PFSK-1 (cell line): ENCODE results near the gene GOLT1B.

Experiments used
- FOXP2 ChIP-seq: optimal IDR thresholded peaks from 2 replicates; pipeline ENCODE3; 2011; ENCODE audit warnings: borderline replicate concordance, control low read depth, inconsistent platforms; ENCODE audit not compliant: insufficient read depth; ENCODE audit errors: extremely low read length, extremely low read depth
- POLR2AphosphoS5 ChIP-seq: IDR thresholded peaks from 2 replicates; pipeline ENCODE4 v1.6.1; 2012; ENCODE audit warnings: low read depth, mild to moderate bottlenecking, control low read depth, low read length, moderate library complexity
- REST ChIP-seq, 2 experiments: IDR thresholded peaks; 2 replicates each; pipeline versions ENCODE4 v1.6.1 to v1.8.0; 2011 to 2012; ENCODE audit warnings: low read depth in 2 of 2, low read length in 2 of 2, control low read depth in 1 of 2, inconsistent platforms in 1 of 2, mild to moderate bottlenecking in 1 of 2, moderate library complexity in 1 of 2; ENCODE audit not compliant: insufficient read depth in 1 of 2
- SIN3A ChIP-seq: IDR thresholded peaks from 2 replicates; pipeline ENCODE4 v1.6.1; 2012; ENCODE audit warnings: mild to moderate bottlenecking, low read length, moderate library complexity, borderline replicate concordance; ENCODE audit not compliant: insufficient read depth
- TAF1 ChIP-seq: IDR thresholded peaks from 2 replicates; pipeline ENCODE4 v1.6.1; 2012; ENCODE audit warnings: low read length, control low read depth, borderline replicate concordance; ENCODE audit not compliant: insufficient read depth

GOLT1B gene

GRCh38 chr12:21553329-21553675 lies 51.7 kb downstream of the GOLT1B start:
- TF ChIP-seq FOXP2 (no peak), POLR2AphosphoS5 (no peak), SIN3A (no peak), REST (IDR thresholded peaks at IDR 0.05; ENCODE audit: insufficient read depth in 1 of 2, low read depth in 2 of 2, low read length in 2 of 2) (no peak), TAF1 (no peak)

GRCh38 chr12:21558100-21558679 lies 56.6 kb downstream of the GOLT1B start:
- TF ChIP-seq REST (IDR thresholded peaks at IDR 0.05; ENCODE audit: insufficient read depth in 1 of 2, low read depth in 2 of 2, low read length in 2 of 2): no peak
- TF ChIP-seq POLR2AphosphoS5: no peak
- no peak for TF ChIP-seq SIN3A
- TF ChIP-seq TAF1: no peak
- no peak for TF ChIP-seq FOXP2

GRCh38 chr12:21559855-21560569 lies 58.4 kb downstream of the GOLT1B start:
- TF ChIP-seq REST (IDR thresholded peaks at IDR 0.05; ENCODE audit: insufficient read depth in 1 of 2, low read depth in 2 of 2, low read length in 2 of 2): no peak
- no peak for TF ChIP-seq SIN3A
- no peak for TF ChIP-seq FOXP2
- no peak for TF ChIP-seq TAF1
- TF ChIP-seq POLR2AphosphoS5: no peak

GRCh38 chr12:21561158-21561557 lies 59.6 kb downstream of the GOLT1B start:
- TF ChIP-seq SIN3A (no peak), TAF1 (no peak), FOXP2 (no peak), REST (IDR thresholded peaks at IDR 0.05; ENCODE audit: insufficient read depth in 1 of 2, low read depth in 2 of 2, low read length in 2 of 2) (no peak), POLR2AphosphoS5 (no peak)

- TF ChIP-seq REST (IDR thresholded peaks at IDR 0.05; ENCODE audit: insufficient read depth in 1 of 2, low read depth in 2 of 2, low read length in 2 of 2) (no peak), SIN3A (no peak), FOXP2 (no peak), POLR2AphosphoS5 (no peak), TAF1 (no peak)
These were observed 61.3 kb downstream of the GOLT1B start for GRCh38 chr12:21562859-21563258.
